Measurements from ENCODE around the gene DLGAP4.

Gene DLGAP4

DNA sequence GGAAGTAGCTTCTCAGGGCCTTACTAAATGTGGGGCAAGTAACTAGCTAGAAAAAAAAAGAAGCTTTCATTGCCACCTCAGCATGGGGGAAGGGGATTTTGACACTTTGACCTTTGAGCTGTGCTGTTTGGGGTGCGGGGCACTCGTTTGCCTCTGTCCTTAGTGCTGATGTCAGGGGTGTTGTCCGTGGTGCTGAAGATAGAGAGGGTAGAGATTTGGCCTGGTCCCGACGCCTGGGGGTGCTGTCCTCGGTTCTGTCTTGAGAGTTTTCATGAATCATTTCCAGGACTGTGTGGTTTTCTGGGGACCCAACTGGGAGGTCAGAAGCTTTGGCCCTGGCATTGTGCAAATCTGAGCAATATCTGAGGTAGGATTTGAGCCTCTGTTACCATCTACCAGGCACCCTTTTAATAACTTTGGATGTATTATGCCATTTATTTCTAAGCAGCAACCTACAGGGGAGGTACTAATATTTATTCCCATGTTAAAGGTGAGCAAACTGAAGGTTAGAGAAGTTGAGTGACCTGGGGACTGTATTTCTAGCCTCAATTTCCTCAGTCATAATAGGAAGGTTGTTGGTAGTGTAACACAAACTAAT lies 78.0 kb downstream of the DLGAP4 start:
- DNase-seq (ENCODE audit: low read depth, low spot score): no peak

DNA sequence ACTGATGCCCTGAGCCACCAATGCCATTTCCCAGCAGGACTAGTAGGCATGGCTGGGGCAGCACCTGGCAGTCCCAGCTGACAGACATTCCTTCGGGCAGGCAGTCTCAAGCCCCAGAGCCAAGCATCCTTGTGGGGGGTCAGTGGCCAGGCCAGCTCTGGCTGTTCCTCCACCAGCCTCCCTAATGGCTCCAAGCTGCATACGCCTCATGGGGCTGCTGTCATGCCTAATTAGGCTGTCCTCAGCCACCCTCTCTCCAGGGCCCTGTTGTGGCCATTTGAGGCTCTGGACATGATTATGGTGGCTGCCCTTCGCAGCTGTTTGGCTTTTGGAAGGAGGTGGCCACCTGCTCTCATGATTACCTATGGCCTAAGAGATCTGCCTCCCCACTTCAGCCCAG lies 79.4 kb downstream of the DLGAP4 start:
- DNase-seq (ENCODE audit: low read depth, low spot score): no peak

DNA sequence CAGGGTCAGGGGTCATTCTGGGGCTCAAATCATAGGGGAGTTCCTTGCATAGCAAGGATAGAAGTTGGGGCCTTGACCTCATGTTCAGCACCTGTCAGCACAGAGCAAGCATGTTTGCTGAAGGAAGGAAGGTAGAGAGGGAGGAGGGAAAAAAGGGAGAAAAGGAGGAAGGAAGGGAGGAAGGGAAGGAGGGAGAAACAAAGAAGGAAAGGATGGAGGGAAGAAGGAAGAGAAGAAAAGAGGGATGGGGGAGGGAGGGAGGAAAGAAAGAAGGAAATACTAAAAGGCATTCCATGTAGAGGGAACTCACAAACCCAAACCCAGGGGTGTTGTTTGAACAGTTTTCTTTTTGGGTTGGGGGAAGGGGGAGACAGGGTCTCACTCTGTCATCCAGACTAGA lies 80.1 kb downstream of the DLGAP4 start:
- DNase-seq (ENCODE audit: low read depth, low spot score): no peak

DNA sequence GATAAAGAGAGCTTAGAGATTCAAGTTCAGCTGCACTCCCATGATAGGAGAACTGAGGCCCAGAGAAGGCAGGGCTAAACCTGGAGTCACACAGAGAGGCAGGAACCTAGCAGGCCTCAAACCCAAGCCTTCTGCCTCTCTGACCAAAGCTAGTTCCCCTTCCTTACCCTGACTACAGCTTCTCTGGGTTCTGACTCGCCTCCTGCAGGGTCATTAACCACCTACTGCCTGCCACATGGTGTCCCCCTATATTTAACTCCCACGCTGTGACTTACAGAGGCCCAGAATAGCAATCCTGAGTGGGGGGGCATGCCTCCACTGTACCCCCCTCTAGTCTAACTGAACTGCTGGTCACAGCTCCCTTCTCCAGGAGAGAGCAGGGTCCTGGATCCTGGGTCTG lies 84.1 kb downstream of the DLGAP4 start:
- no peak for DNase-seq (ENCODE audit: low read depth, low spot score)

DNA sequence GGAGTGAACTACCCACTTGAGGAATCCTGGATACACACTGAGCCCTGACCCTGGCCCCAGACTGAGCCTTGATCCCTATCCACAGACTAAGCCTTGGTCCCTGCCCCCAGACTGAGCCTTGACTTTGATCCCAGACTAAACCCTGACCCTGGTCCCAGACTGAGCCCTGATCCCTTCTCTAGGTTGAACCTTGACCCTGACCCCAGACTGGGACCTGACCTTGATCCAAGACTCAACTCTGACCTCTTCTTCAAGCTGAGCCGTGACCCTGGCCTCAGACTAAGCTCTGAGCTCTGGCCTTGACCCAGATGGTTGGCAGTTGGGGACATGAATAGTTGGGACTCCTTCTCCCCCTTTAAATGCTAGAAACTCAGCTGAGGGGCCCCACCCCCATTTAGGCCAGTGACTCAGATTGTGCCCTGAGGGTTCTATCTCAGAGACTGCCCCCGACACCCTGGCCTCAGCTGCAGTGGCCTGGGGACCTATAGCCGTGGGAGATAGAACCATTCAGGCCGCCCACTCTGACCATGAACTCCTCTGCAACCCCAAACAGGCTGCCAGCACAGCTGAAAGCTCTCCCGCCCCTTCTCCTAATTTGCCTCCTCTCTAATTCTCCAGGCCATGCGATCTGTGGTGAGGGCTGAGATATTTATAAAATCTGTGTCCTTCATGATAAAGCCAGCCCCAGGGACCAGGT lies 84.7 kb downstream of the DLGAP4 start:
- DNase-seq (ENCODE audit: low read depth, low spot score): no peak

DNA sequence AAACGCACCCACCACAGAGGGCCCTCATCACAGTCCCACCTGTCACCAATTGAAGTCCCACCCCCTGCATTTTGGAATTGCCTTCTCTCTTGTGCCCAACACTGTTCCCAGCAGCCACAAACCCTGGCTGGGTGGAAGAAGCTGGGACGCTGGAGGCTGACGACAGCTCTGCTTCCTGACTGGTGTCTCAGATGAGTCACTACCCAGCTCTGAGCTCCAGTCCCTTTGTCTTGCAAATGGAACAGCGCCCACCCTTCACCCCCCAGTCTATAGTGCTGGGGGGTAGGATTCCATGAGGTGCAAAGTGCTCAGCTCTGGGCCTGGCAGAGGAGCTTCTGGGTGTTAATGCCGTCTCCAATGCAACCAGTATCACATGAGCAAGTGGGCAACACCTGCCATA lies 85.3 kb downstream of the DLGAP4 start:
- DNase-seq (ENCODE audit: low read depth, low spot score): no peak

DNA sequence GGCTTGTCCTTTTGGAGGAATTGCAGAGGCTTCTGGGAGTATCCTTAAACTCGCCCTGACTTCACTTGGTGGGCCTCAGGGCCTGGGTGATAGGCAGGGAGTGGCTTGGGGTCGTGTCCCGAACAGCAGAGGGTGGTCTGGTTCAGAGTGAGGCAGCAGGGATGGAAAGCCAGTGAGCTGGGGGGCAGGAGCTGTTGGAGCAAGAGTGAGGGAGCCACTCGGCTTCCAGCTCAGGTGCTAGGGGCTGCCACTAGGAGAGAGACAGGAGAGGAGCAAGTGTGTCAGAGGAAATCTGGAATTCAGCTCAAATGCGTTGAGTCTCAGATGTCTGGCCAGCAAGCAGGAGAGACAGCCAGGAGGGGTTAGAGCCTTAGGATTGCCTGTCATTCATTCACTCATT lies 85.8 kb downstream of the DLGAP4 start:
- no peak for DNase-seq (ENCODE audit: low read depth, low spot score)

DNA sequence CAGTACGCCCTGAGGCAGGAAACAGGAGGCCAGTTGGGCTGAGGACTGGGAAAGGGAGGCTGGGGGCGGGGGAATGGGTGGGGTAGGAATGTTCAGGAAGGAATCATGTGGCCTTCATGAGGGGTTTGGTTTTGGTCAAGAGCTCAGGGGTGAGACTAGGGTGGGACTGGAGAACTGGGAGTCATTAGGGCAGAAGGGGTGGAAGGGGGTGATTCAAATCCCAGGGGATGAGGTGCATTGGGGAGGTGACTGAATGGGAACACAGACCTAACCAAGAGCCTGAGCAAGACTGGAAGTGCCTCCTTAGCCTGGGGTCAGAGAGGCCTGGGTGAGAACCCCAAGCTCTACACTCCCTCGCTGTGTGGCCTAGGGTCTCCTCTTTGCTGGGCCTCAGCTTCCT lies 86.8 kb downstream of the DLGAP4 start:
- no peak for DNase-seq (ENCODE audit: low read depth, low spot score)

DNA sequence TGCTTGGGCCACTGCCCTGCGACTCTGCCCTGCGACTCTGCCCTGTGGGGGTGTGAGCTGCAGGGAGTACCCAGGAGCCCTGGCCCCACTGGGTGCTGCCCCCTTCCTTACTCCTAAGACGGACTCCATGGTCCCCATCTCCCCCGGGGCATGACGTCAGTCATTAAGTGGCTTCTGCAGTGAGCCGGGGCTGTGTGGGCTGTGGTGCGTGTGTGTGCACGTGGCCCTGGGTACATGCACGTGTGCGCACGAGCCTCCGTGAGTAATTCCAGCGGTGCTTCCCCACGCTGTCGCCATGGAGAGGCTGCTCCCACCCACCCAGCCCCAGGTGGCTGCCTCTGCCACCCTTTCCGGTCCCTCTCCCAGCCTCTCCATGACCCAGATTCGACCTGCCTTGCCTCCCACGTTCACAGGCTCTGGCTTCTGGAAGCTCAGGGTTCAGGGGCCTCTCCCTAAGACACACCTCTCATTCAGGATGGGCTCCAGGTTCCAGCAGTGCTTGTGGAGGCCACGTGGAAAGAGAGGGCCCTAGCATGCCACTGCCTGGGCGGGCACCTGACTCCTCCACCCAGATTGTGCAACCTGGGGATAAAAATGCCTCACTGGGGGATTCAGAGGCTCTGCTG lies 88.3 kb downstream of the DLGAP4 start:
- no peak for DNase-seq (ENCODE audit: low read depth, low spot score)

DNA sequence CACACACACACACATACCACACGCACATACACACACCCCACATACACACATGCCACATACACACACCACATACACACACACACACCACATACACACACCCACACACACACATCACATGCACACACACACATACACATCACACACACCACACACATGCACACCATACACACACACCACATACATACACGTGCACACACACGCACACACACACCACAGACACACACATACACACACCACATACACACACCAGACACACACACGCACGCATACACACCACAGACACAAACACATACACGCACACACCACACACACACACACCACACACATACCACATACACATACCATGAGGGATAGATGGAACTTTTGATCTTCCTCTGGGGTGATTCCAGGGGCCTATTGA lies 90.2 kb downstream of the DLGAP4 start:
- DNase-seq (ENCODE audit: low read depth, low spot score): no peak

DNA sequence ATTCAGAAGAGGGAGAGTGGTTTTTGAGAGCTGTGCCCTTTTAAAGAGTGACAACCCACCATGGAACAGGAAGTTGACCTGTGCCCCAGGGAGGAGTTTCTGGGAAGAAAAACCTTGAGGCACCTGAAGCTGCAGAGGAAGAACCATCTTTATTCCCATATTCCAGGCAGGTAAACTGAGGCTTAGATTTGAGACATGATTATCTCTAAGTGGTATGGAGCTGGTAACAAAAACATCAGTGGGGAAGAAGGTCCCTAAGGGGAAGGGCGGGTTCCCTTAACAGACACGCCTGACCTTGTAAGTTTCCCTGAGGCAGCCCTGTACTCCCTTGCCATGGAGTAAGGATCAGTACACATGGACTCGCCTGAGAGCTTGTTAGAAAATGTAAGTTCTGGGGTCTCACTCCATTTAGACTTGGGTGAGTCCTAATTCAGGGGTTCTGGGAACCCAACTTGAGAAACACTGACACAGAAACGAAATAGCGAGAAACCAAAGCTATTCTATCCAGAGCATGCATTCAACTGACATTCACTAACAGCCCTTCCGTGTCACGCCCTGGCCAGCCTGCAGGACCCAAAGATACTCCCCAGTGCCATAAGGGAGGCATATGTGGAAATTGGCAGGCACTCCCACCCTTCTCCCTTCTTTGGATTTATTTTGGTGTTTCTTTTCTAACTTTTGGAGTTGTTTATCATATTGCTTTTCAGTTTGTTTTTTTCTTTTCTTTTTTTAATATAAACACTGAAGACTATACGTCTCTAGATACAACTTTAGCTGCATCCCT lies 90.9 kb downstream of the DLGAP4 start:
- DNase-seq (ENCODE audit: low read depth, low spot score): no peak

DNA sequence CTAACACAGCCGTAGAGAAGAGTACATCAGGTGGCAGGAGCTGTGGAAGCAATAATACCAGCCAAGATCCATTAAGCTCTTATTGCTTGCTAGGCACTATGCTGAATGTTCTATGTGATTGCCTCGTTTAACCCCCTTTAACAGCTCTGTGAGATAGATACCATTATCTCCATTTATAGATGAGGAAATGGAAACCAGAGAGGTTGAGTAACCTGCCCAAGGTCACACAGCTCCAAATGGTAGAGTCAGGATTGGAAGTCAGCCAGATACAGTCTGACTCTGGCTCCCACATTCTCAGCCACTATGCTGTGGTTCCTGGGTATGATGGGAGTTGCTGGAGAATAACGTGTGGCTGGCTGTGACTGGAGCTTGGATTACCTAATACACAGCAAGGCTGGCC lies 92.4 kb downstream of the DLGAP4 start:
- no peak for DNase-seq (ENCODE audit: low read depth, low spot score)

DNA sequence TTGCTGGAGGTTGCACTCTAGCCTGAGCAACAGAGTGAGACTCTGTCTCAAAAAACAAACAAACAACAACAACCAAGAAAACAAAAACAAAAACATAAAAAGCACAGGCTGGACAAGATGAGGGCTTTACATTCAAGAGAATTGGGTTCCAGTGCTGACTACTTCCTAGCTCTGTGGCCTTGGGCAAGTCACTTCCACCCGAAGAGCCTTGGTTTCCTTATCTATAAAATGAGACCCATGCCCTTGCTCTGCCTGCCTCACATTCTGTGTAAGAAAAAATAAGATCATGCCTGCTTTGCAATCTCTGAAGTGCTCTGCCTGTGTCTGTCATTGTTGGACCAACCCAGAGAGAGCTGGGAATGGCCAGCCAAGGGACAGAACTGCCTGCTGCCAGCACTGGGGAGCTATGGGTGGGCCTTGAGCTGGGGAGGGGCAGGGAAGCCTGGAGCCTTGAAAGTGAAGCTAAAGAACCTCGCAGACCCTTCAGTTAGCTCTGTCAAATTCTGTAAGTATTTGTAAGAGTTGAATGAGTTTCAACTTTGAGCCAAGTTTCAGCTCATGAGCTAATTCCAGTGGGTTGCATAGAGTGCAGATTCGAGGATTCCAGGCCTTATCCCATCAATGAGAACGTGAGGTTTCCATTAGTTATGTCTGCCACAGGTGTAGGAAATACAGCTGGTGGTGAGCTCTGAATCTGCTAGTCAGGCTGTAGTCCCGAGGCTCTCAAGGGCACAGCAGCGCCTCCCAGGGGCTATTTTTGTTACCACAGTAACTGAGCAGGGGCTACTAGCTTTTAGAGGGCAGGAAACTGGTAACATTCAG lies 93.2 kb downstream of the DLGAP4 start:
- DNase-seq (ENCODE audit: low read depth, low spot score): no peak

DNA sequence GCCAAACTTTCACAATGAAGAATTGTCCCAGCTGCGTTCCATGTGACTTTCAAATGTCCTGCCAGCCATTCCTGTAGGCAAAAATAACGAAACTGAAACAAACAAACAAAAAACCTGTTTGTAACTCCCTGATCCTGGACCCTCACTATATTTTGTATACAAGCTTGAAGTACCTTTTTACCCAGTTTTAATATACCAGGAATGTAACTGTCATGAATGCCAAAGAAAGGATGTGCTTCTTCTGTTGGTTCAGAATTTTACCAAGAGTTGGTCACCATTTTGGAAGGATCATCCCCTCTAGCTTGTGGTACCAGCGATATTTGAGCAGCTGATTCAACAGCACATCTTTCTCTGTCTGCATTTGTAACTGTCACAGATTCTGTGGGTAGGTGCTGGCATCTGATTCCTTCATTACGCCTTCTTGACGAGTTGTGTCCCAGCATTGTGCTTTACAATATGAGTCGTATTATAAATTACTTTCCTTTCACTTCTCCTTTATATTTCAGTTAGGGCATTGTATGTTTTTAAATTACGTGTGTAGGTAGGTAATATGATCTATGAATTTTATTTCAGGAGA lies 93.9 kb downstream of the DLGAP4 start:
- no peak for DNase-seq (ENCODE audit: low read depth, low spot score)

DNA sequence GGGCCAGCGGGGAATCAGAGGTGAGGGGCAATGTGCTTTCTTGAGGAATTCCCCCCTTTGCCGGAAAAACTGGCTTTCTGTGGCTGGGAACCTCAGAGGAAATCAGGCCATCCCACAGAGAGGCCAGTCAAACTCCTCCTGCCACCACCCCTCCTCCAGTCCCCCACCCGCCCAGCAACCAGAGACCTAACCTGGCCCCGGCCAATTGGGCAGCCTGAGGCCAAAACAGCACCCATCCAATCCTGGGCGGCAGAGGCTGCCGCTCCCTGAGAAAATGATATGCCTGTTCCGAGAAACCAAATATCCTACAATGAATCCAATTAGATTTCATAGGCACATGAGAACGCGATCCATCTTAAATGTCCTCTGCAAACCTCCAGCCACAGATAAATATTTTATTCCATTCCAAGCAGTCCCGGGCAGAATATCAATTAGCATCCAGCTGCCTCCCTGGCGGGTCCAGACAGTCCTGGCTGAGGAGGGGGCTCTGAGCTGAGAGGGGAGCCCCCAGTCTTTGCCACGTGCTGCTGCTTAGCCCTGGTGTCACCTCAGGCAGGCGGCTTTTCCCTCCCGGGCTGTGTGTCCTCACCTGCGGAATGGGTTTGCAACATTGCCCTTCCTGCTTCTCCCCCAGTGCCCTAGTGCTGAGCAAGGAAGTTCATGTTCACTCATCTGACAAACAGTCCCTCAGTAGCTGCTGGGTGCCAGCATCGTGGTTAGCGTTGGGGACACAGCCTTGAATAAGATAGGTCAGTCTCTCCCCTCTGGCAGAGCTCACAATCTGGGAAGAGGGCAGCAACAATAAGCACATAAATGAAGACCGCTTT lies 95.0 kb downstream of the DLGAP4 start:
- DNase-seq (ENCODE audit: low read depth, low spot score): no peak

DNA sequence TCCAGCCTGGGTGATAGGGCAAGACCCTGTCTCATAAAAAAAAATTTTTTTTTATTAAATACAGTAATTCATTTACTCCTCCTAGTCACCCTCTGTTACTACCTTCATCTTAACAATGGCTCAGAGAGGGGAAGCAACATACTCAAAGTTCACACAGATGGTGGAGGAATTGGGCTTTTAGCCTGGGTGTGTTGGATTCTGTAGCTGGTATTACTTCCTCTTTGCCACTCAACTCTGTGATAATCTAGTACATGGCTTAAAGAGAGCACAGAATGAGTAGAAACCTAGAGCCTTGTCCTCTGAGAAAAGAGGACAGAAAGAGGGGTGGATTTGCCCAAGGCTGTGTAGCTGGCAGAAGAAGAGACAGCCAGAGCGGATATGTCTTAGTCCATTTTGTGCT lies 96.6 kb downstream of the DLGAP4 start:
- no peak for DNase-seq (ENCODE audit: low read depth, low spot score)

DNA sequence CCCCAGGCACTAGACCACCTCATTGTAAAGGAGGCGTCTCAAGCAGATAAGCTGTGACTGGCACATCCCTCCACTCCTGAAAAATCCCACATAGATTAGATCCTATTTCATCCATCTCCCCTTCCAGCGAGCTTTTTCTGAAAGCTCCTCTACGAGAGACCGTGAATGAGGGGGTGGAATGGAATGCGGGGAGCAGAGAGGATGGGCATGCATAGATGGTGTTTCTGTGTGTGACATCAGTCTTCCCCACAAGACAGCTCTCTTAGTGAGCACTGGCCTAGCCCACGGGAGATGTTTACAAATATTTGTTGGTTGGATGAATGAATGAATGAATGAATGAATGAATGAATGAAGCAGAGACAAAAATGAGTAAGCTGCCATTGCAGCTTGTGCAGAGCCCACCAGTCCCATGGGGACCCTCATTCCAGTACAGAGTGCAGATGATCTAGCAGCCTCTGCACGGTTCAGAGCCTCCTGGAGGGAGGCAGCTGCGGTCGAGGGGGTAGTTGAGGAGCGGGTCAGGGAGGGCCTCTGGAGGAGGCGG lies 98.4 kb downstream of the DLGAP4 start:
- no peak for DNase-seq (ENCODE audit: low read depth, low spot score)

DNA sequence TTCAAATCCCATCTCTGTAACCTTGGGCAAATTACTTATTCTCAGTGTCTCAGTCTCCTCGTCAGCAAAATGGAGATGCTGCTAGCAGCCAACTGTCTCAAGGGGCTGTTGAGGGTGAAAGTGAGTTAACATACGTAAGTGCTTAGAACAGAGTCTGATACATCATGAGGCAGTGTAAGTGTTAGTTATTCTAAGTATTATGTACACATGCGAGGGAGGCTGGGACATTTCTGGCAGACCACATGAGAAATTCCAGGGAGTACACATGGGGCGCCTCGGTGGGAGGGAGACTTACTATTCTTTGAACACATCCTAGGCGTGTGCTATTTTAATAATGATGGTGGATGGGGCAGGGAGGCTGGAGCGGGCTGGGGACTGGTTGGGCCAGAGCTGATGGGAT lies 99.1 kb downstream of the DLGAP4 start:
- no peak for DNase-seq (ENCODE audit: low read depth, low spot score)

DNA sequence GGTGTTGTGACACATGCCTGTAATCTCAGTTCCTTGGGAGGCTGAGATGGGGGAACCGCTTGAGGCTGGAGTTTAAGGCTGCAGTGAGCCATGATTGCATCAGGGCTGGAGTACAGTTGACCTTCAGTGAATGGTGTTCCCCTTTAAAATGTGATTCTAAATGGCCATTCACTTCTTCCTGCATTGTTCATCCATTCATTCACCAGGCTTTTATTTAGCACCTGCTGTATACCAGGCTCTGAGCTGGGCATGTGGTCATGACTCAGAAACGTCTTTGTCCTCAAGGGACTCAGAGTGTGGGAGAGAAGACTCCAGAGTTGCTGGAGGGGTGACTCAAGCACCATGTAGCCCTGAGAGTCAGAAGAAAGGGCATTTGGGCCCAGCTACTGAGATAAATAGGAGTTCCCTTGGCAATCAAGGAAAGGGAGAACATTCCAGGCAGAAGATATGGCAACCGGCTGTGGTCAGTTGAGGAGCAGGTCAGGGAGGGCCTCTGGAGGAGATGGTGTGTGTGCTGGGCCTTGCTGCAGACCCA lies 101.1 kb downstream of the DLGAP4 start:
- DNase-seq (ENCODE audit: low read depth, low spot score): no peak

DNA sequence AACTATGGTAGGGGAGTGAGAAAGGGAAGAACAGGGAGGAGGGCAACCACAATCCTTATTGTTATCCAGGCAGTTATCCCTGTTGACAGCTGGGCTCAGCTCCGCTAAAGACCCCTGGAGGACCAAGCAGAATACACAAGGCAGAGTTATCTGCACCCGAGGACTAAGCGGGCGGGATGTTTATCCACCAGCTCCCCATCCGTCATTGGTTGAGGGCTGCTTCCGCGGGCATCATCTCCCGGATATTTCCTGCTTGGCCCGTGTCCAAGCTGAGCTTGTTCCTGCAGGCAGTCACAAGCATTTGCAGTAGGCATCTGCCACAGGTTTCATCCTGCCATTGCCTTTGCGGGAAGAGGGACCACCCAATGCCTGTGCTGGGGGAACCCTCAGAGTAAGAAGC lies 102.1 kb downstream of the DLGAP4 start:
- DNase-seq (ENCODE audit: low read depth, low spot score): no peak
